Epithelial cell of esophagus (primary cell): ENCODE results near the gene PAN3.

ENCODE experiments used
- DNase-seq: peaks from one replicate; pipeline ENCODE4 v3.0.0; 2010; ENCODE audit warnings: low read depth
- H3K4me3 ChIP-seq: 2 replicates; pipeline ENCODE4 v1.5.1; 2011; ENCODE audit warnings: mild to moderate bottlenecking, low read length, control low read depth
- TF ChIP-seq, protein P1 (sequence below): IDR thresholded peaks from 2 replicates; pipeline ENCODE4 v1.5.1; 2011; ENCODE audit warnings: low read depth, mild to moderate bottlenecking, low read length, control low read depth, inconsistent platforms; ENCODE audit not compliant: insufficient read depth; ENCODE audit errors: missing control alignments

Gene PAN3

GRCh38 chr13:28239374-28239773 is 101.0 kb downstream of the PAN3 start:
- TF ChIP-seq, protein P1, sequence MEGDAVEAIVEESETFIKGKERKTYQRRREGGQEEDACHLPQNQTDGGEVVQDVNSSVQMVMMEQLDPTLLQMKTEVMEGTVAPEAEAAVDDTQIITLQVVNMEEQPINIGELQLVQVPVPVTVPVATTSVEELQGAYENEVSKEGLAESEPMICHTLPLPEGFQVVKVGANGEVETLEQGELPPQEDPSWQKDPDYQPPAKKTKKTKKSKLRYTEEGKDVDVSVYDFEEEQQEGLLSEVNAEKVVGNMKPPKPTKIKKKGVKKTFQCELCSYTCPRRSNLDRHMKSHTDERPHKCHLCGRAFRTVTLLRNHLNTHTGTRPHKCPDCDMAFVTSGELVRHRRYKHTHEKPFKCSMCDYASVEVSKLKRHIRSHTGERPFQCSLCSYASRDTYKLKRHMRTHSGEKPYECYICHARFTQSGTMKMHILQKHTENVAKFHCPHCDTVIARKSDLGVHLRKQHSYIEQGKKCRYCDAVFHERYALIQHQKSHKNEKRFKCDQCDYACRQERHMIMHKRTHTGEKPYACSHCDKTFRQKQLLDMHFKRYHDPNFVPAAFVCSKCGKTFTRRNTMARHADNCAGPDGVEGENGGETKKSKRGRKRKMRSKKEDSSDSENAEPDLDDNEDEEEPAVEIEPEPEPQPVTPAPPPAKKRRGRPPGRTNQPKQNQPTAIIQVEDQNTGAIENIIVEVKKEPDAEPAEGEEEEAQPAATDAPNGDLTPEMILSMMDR, result no peak
- DNase-seq, result no peak

DNA sequence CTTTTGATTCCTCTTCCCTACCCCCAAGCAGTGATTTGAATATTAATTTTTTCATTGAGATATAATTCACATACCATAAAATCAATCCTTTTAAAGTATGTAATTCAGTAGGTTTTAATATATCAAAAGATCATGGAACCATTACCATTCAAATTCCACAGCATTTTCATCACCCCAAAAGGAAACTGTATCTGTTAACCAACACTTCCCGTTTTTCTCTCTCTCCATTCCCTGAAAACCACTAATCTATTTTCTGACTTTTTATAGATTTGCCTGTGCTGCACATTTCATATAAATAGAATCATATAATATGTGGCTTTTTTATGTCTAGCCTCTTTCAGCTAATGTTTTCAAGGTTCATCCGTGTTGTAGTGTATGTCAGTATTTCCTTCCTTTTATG is 107.1 kb downstream of the PAN3 start:
- no peak for DNase-seq
- TF ChIP-seq, protein P1, result no peak
- no peak overlapping the region for H3K4me3 ChIP-seq

More at GRCh38 chr13:28239374-28239773, 101.0 kb downstream of the PAN3 start:
- H3K4me3 ChIP-seq, result no peak overlapping the region

DNA sequence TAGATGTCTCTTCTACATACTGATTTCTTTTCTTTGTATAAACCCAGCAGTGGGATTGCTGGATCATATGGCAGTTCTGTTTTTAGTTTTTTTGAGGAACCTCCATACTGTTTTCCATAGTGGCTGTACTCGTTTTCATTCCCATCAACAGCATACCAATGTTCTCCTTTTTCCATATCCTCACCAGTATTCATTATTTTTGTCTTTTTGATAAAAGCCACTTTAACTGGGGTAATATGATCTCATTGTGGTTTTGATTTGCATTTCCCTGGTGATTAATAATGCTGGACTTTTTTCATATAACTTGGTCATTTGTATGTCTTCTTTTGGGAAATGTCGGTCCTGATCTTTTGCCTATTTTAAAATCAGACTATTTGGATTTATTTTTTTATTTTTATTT is 108.5 kb downstream of the PAN3 start:
- no peak for DNase-seq
- H3K4me3 ChIP-seq, result no peak overlapping the region
- TF ChIP-seq, protein P1, result no peak

DNA sequence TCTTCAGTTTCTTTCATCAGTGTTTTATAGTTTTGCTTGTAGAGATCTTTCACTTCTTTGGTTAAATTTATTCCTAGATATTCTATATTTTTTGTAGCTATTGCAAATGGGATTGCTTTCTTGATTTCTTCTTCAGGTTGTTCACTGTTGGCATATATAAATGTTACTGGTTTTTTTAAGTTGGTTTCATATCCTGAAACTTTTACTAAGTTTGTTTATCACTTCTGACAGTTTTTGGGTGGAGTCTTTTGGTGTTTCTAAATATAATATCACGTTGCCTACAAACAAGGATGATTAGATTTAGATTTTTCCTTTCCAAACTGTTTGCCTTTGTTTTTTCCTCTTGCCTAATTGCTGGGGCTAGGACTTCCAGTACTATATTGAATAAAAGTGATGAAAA is 109.7 kb downstream of the PAN3 start:
- TF ChIP-seq, protein P1, result no peak
- DNase-seq, result no peak
- H3K4me3 ChIP-seq, result no peak overlapping the region

DNA sequence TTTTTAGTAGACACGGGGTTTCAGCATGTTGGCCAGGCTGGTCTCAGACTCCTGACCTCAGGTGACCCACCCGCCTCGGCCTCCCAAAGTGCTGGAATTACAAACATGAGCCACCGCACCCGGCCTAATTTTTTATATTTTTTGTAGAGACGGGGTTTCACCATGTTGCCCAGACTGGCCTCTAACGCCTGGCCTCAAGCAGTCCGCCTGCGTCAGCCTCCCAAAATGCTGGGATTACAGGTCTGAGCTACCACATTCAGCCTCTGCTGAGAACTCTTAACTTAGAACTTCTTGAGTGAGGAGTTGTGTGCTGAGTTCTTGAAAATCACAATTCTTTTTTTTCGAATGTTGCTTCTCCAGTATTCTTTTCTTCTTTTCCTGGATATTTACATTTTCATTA is 112.2 kb downstream of the PAN3 start:
- no peak for DNase-seq
- TF ChIP-seq, protein P1, result no peak
- H3K4me3 ChIP-seq, result no peak overlapping the region

- no peak overlapping the region for H3K4me3 ChIP-seq
- DNase-seq, result no peak
- TF ChIP-seq, protein P1, result no peak
Observed at GRCh38 chr13:28251466-28251865, 113.1 kb downstream of the PAN3 start.

DNA sequence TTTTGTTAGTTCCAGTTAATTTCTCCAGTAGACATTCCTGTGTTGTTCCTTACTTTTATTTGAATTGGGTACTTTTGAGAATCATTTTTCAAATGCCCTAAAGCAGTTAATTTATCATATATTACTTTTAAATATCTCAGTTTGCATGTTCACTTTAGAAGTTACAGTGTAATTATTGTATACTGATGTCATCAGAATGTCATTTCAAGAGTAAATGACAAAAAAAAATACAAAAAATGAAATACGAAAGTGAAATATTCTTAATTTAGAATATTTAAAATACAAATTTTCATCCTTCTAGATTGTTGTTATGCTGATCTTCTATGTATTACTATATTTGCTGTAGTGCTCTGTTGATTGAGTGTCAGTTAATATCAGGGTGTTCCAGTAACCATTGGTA is 114.2 kb downstream of the PAN3 start:
- no peak overlapping the region for H3K4me3 ChIP-seq
- DNase-seq, result no peak
- TF ChIP-seq, protein P1, result no peak
